Fibroblast of mammary gland (primary cell): ENCODE measurements around the gene CST4.

ENCODE experiments used
- DNase-seq: peaks from one replicate; pipeline ENCODE4 v3.0.0-alpha.2; 2010; ENCODE audit warnings: low read depth
- H3K4me3 ChIP-seq: 2 replicates; pipeline ENCODE4 v1.5.1; 2011; ENCODE audit warnings: low read depth, mild to moderate bottlenecking, low read length, moderate library complexity; ENCODE audit not compliant: control insufficient read depth
- CTCF ChIP-seq: conservative IDR thresholded peaks from 2 replicates; pipeline ENCODE4 v1.5.1; 2011; ENCODE audit warnings: low read depth, low read length, inconsistent platforms; ENCODE audit not compliant: control insufficient read depth, insufficient read depth

Gene CST4

DNA sequence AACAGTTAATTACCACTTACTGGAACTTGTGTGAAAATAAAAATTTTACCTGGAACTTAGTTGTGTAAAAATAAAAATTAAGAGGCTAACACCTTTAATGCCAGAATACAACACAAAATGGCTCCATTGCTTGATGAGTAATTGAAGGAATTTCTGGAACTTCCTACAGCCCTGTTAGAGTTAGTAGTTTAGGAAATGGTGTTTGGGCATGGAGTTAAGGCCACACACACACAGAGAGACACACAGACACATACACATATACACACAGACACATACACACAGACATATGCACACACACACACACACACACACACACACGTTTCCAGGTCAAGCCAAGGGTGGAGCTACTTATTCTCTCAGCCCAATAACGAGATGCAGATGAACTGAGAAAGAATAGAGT lies 30.5 kb downstream of the CST4 start:
- no peak overlapping the region for H3K4me3 ChIP-seq
- TF ChIP-seq CTCF, result no peak
- DNase-seq, result no peak

GRCh38 chr20:23657202-23657601 lies 31.6 kb downstream of the CST4 start:
- H3K4me3 ChIP-seq, result no peak overlapping the region
- TF ChIP-seq CTCF, result no peak
- DNase-seq, result no peak

- no peak for TF ChIP-seq CTCF
- no peak overlapping the region for H3K4me3 ChIP-seq
- no peak for DNase-seq
Measured at GRCh38 chr20:23656372-23656771, 32.5 kb downstream of the CST4 start.

GRCh38 chr20:23655491-23656211 lies 33.2 kb downstream of the CST4 start:
- no peak overlapping the region for H3K4me3 ChIP-seq
- DNase-seq, result no peak
- TF ChIP-seq CTCF, result no peak

DNA sequence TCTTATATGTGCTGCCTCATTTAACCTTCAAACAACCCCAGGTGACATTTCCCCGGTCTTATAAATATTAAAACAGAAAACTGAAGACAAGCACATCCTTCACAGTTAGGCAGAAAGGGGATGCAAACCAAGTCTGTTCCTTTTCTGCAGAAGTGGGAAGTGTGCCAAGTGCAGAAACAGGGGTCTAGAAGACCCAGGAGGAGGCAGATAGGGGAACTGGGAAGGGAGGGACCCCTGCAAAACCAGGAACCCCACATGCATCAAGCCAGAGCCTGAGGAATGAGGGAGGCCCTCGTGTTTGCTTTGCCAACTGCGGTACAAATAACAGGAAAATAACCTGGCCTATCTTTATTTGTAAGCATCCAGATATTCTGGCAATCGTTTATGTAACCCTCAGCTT lies 34.1 kb downstream of the CST4 start:
- no peak for DNase-seq
- TF ChIP-seq CTCF, result no peak
- no peak overlapping the region for H3K4me3 ChIP-seq

- no peak for DNase-seq
Measured at GRCh38 chr20:23654000-23654399, 34.8 kb downstream of the CST4 start.

More at GRCh38 chr20:23654000-23654399, 34.8 kb downstream of the CST4 start:
- H3K4me3 ChIP-seq, result no peak overlapping the region
- no peak for TF ChIP-seq CTCF
